Muscle of leg (tissue), 16 donors: ENCODE measurements around the gene SMG5. TPM values are rescaled to one million over a fixed set of nuclear protein-coding genes. Genes with fewer than 3 reads are reported as not detected.
"Not testable (repeated sequence)": the region's sequence is repeated elsewhere in the genome, so short reads cannot be mapped to it uniquely, and the experiment has no call there.

ENCODE experiments used
- DNase-seq: peaks from one replicate; pipeline ENCODE4 v3.0.0; 2013
- H3K27ac ChIP-seq: one replicate; pipeline ENCODE4 v1.5.1; 2013; ENCODE audit warnings: mild to moderate bottlenecking, low read length, control low read depth
- H3K27me3 ChIP-seq: one replicate; pipeline ENCODE4 v1.6.1; 2013; ENCODE audit warnings: low read length; ENCODE audit not compliant: control insufficient read depth, insufficient read depth
- H3K36me3 ChIP-seq: one replicate; pipeline ENCODE4 v1.6.1; 2013; ENCODE audit warnings: low read length; ENCODE audit not compliant: control insufficient read depth, insufficient read depth
- H3K4me1 ChIP-seq: one replicate; pipeline ENCODE4 v1.6.1; 2013; ENCODE audit warnings: low read length; ENCODE audit not compliant: control insufficient read depth, insufficient read depth
- H3K4me3 ChIP-seq: one replicate; pipeline ENCODE4 v1.5.1; 2013; ENCODE audit warnings: low read length, control low read depth
- H3K9me3 ChIP-seq: replicated peaks from 2 replicates; pipeline ENCODE4 v1.6.1; 2013; ENCODE audit warnings: low read depth, low read length; ENCODE audit not compliant: control insufficient read depth
- WGBS: methylation state at CpG from one replicate; pipeline ENCODE4 v1.1.5; 2013; ENCODE audit warnings: missing lambda C conversion rate; ENCODE audit not compliant: insufficient coverage; 5-methylcytosine and 5-hydroxymethylcytosine counted together
- long read RNA-seq, 11 donors: transcript quantifications; one replicate each; lab custom pipeline, GENCODE V29; 2026
- polyA plus RNA-seq, 8 donors: library from polyadenylated mRNA; unstranded; fragments of 120-200 nt; gene quantifications; one replicate each; pipeline versions ENCODE4 v1.2.1 to v1.2.3, GENCODE V29; 2013; ENCODE audit warnings: inconsistent platforms in 1 of 8, low replicate concordance in 1 of 8; ENCODE audit not compliant: insufficient read length in 8 of 8, insufficient read depth in 1 of 8
- total RNA-seq: library from RNA; stranded (reverse); fragments of 120-200 nt; gene quantifications from one replicate; pipeline ENCODE4 v1.2.4, GENCODE V29; 2013

Gene SMG5, protein sequence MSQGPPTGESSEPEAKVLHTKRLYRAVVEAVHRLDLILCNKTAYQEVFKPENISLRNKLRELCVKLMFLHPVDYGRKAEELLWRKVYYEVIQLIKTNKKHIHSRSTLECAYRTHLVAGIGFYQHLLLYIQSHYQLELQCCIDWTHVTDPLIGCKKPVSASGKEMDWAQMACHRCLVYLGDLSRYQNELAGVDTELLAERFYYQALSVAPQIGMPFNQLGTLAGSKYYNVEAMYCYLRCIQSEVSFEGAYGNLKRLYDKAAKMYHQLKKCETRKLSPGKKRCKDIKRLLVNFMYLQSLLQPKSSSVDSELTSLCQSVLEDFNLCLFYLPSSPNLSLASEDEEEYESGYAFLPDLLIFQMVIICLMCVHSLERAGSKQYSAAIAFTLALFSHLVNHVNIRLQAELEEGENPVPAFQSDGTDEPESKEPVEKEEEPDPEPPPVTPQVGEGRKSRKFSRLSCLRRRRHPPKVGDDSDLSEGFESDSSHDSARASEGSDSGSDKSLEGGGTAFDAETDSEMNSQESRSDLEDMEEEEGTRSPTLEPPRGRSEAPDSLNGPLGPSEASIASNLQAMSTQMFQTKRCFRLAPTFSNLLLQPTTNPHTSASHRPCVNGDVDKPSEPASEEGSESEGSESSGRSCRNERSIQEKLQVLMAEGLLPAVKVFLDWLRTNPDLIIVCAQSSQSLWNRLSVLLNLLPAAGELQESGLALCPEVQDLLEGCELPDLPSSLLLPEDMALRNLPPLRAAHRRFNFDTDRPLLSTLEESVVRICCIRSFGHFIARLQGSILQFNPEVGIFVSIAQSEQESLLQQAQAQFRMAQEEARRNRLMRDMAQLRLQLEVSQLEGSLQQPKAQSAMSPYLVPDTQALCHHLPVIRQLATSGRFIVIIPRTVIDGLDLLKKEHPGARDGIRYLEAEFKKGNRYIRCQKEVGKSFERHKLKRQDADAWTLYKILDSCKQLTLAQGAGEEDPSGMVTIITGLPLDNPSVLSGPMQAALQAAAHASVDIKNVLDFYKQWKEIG
- total RNA-seq (42.8 TPM), polyA plus RNA-seq (10 to 100 TPM; 39.0 to 50.7 (median 47.0) TPM)
- long read RNA-seq, donor 1, partial matches to known transcripts = 0 of 1 reads
- long read RNA-seq, donor 1, other reads (novel, unspliced or antisense) = 0 of 1 reads
- long read RNA-seq, donor 2 = 0 reads
- long read RNA-seq, donor 3, full-length matches to known transcripts = 11 of 11 reads
- long read RNA-seq, donor 3, partial matches to known transcripts = 0 of 11 reads
- long read RNA-seq, donor 3, other reads (novel, unspliced or antisense) = 0 of 11 reads
- long read RNA-seq, donor 4, full-length matches to known transcripts = 3 of 9 reads
- long read RNA-seq, donor 4, partial matches to known transcripts = 6 of 9 reads
- long read RNA-seq, donor 4, other reads (novel, unspliced or antisense) = 0 of 9 reads
- long read RNA-seq, donor 5, full-length matches to known transcripts = 5 of 11 reads
- long read RNA-seq, donor 5, partial matches to known transcripts = 6 of 11 reads
- long read RNA-seq, donor 5, other reads (novel, unspliced or antisense) = 0 of 11 reads
- long read RNA-seq, donor 6, full-length matches to known transcripts = 9 of 9 reads
- long read RNA-seq, donor 6, partial matches to known transcripts = 0 of 9 reads
- long read RNA-seq, donor 6, other reads (novel, unspliced or antisense) = 0 of 9 reads
- long read RNA-seq, donor 7, full-length matches to known transcripts = 4 of 4 reads
- long read RNA-seq, donor 7, partial matches to known transcripts = 0 of 4 reads
- long read RNA-seq, donor 7, other reads (novel, unspliced or antisense) = 0 of 4 reads
- long read RNA-seq, donor 8, partial matches to known transcripts = 0 of 1 reads
- long read RNA-seq, donor 8, other reads (novel, unspliced or antisense) = 0 of 1 reads
- long read RNA-seq, donor 9, full-length matches to known transcripts = 1 of 1 reads
- long read RNA-seq, donor 9, partial matches to known transcripts = 0 of 1 reads
- long read RNA-seq, donor 9, other reads (novel, unspliced or antisense) = 0 of 1 reads
- long read RNA-seq, donor 10, full-length matches to known transcripts = 3 of 3 reads
- long read RNA-seq, donor 10, partial matches to known transcripts = 0 of 3 reads
- long read RNA-seq, donor 10, other reads (novel, unspliced or antisense) = 0 of 3 reads
- long read RNA-seq, donor 11, full-length matches to known transcripts = 3 of 3 reads
- long read RNA-seq, donor 11, partial matches to known transcripts = 0 of 3 reads
- long read RNA-seq, donor 11, other reads (novel, unspliced or antisense) = 0 of 3 reads

- Histone ChIP-seq H3K9me3 (no peaks in the 10 kb centered on the region), H3K27me3 (no peaks in the 10 kb centered on the region), H3K4me3 (peak within 1 kb of the TSS; percentile 77), H3K36me3 (peaks cover 26% of the 10 kb centered on the region), H3K27ac (peak within 1 kb of the TSS; percentile 82), H3K4me1 (peaks cover 21% of the 10 kb centered on the region)
- WGBS = 0% methylated on average over 41 of the region's 50 CpGs
- DNase-seq = peak; percentile 100
Measured at GRCh38 chr1:156282479-156283222, at the start of gene SMG5. TSS of gene SMG5 (minus strand) at chr1:156282825. CDS start at chr1:156282680, 145 bp downstream.

DNA sequence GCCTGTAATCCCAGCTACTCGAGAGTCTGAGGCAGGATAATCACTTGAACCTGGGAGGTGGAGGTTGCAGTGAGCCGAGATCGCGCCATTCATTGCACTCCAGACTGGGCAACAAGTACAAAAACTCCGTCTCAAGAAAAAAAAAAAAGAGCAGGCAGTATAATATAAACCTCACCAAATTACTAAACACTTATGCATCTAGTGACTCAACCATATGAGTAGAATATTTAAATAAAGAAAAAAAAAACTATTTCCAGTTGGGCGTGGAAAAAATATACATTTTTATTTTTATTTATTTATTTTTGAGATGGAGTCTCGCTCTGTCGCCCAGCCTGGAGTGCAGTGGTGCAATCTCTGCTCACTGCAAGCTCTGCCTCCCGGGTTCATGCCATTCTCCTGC, 40.6 kb upstream of the SMG5 start:
- H3K4me1 ChIP-seq, H3K9me3 ChIP-seq, H3K27ac ChIP-seq, H3K27me3 ChIP-seq, DNase-seq, H3K4me3 ChIP-seq: not testable (repeated sequence)
- WGBS = 96% methylated on average over 3 of the region's 9 CpGs
- H3K36me3 ChIP-seq = peaks cover 64% of the 10 kb centered on the region

GRCh38 chr1:156320560-156320959, 37.9 kb upstream of the SMG5 start:
- no peak for DNase-seq
- Histone ChIP-seq H3K27ac (no peak overlapping the region), H3K36me3 (peaks cover 82% of the 10 kb centered on the region)

GRCh38 chr1:156319664-156320063, 37.0 kb upstream of the SMG5 start:
- peaks cover 82% of the 10 kb centered on the region for H3K36me3 ChIP-seq
- H3K4me1 ChIP-seq = no peaks in the 10 kb centered on the region
- H3K27me3 ChIP-seq = no peaks in the 10 kb centered on the region
- peak; percentile 21 for DNase-seq
- WGBS = no CpG with 5 or more reads among the region's 1 CpG
- no peak overlapping the region for H3K27ac ChIP-seq
- no peaks in the 10 kb centered on the region for H3K9me3 ChIP-seq
- H3K4me3 ChIP-seq = no peak overlapping the region

More at GRCh38 chr1:156320560-156320959, 37.9 kb upstream of the SMG5 start:
- H3K27me3 ChIP-seq = no peaks in the 10 kb centered on the region
- no peaks in the 10 kb centered on the region for H3K4me1 ChIP-seq
- H3K4me3 ChIP-seq = no peak overlapping the region
- 100% methylated on average over 1 of the region's 3 CpGs for WGBS
- H3K9me3 ChIP-seq = no peaks in the 10 kb centered on the region

GRCh38 chr1:156316909-156317308, 34.3 kb upstream of the SMG5 start:
- H3K36me3 ChIP-seq = peaks cover 84% of the 10 kb centered on the region
- no peaks in the 10 kb centered on the region for H3K9me3 ChIP-seq
- WGBS = 92% methylated on average over 2 of the region's 7 CpGs
- no peaks in the 10 kb centered on the region for H3K4me1 ChIP-seq
- no peak overlapping the region for H3K27ac ChIP-seq
- DNase-seq = no peak
- H3K4me3 ChIP-seq = no peak overlapping the region
- no peaks in the 10 kb centered on the region for H3K27me3 ChIP-seq

DNA sequence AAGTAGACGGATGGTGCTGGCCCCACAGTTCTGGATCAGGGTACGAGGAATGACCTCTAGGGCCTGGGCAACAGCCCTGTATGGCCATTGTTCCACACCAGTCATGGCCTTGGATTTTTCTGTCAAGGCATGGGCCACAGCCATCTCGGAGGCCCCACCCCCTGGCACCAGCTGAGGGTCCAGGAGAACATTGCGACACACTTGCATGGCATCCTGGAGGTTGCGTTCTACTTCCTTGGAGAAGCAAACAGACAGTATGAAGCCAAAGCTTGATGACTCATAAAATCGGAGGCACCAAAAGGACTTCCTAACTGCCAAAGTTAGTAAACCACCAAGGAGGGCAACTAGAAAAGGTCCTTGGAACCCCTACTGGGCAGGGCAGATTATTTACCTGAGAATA, 28.3 kb upstream of the SMG5 start:
- no peak for DNase-seq
- H3K4me1 ChIP-seq = no peaks in the 10 kb centered on the region
- WGBS = 92% methylated on average over 6 of the region's 6 CpGs
- no peaks in the 10 kb centered on the region for H3K27me3 ChIP-seq
- H3K36me3 ChIP-seq = peaks cover 70% of the 10 kb centered on the region
- no peak overlapping the region for H3K27ac ChIP-seq
- H3K9me3 ChIP-seq = no peaks in the 10 kb centered on the region
- H3K4me3 ChIP-seq = no peak overlapping the region

DNA sequence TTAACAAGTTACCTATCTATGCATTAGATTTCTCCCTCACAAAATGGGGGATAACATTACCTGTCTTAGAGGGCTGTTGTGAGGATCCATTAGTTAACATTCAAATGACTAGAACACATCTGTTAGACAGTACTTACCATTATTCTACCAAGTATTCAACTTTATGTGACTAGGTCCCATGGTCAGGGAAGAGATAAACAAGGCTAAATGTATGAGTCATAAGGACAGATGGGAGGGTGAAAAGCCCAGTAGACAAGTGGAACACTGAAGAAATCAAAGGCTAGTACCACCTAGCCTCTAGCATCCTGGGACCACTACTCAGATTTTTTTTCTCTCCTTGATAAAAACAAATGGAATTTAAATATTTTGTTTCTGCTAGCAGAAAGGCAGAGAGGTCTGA, 25.5 kb upstream of the SMG5 start:
- no peaks in the 10 kb centered on the region for H3K9me3 ChIP-seq
- no peak overlapping the region for H3K4me3 ChIP-seq
- H3K36me3 ChIP-seq = peaks cover 56% of the 10 kb centered on the region
- no peak for DNase-seq
- H3K4me1 ChIP-seq = no peaks in the 10 kb centered on the region
- H3K27me3 ChIP-seq = no peaks in the 10 kb centered on the region
- H3K27ac ChIP-seq = no peak overlapping the region

GRCh38 chr1:156305215-156305614, 22.6 kb upstream of the SMG5 start:
- Histone ChIP-seq H3K27me3 (no peaks in the 10 kb centered on the region), H3K9me3 (no peaks in the 10 kb centered on the region), H3K36me3 (peaks cover 31% of the 10 kb centered on the region), H3K4me1 (no peaks in the 10 kb centered on the region), H3K27ac (no peak overlapping the region), H3K4me3 (no peak overlapping the region)
- WGBS = 100% methylated on average over 1 of the region's 2 CpGs
- DNase-seq = no peak
